DOHH2 (cell line): ENCODE measurements around the gene NFIA.

Experiments used
- H3F3A ChIP-seq: fragments of 200-600 bp; sonication (generic), shearing (Covaris generic); 2 replicates; pipeline ENCODE4 v1.6.0; 2016; ENCODE audit warnings: antibody characterized with exemption, mild to moderate bottlenecking; ENCODE audit not compliant: control insufficient read depth, insufficient read depth
- H3K27ac ChIP-seq: fragments of 200-600 bp; sonication (generic); 2 replicates; pipeline ENCODE4 v1.5.1; 2014; ENCODE audit warnings: low read depth, mild to moderate bottlenecking, low read length, moderate library complexity
- H3K27me3 ChIP-seq: fragments of 200-600 bp; sonication (generic); 2 replicates; pipeline ENCODE4 v1.6.1; 2014; ENCODE audit warnings: mild to moderate bottlenecking, low read length, mixed read lengths; ENCODE audit not compliant: control insufficient read depth
- H3K36me3 ChIP-seq: fragments of 200-600 bp; sonication (generic); 2 replicates; pipeline ENCODE4 v1.6.1; 2014; ENCODE audit warnings: mild to moderate bottlenecking, low read length, moderate library complexity, mixed read lengths; ENCODE audit not compliant: control insufficient read depth
- H3K4me1 ChIP-seq: fragments of 200-600 bp; sonication (generic); 2 replicates; pipeline ENCODE4 v1.6.1; 2014; ENCODE audit warnings: mild to moderate bottlenecking, low read length, mixed read lengths; ENCODE audit not compliant: control insufficient read depth
- H3K4me2 ChIP-seq: fragments of 200-600 bp; sonication (generic); 2 replicates; pipeline ENCODE4 v1.6.0; 2014; ENCODE audit warnings: mild to moderate bottlenecking, low read length, moderate library complexity
- H3K4me3 ChIP-seq: fragments of 200-600 bp; sonication (generic); 2 replicates; pipeline ENCODE4 v1.5.1; 2014; ENCODE audit warnings: mild to moderate bottlenecking, low read length, mixed read lengths
- H3K79me2 ChIP-seq: fragments of 200-600 bp; sonication (generic); 2 replicates; pipeline ENCODE4 v1.6.1; 2014; ENCODE audit warnings: mild to moderate bottlenecking, low read length, mixed read lengths; ENCODE audit not compliant: control insufficient read depth
- H3K9me2 ChIP-seq: fragments of 200-600 bp; sonication (generic); replicated peaks from 2 replicates; pipeline ENCODE4 v1.6.1; 2014; ENCODE audit warnings: mild to moderate bottlenecking, low read length, mixed read lengths; ENCODE audit not compliant: control insufficient read depth
- H3K9me3 ChIP-seq: fragments of 200-600 bp; sonication (generic); 2 replicates; pipeline ENCODE4 v1.6.1; 2014; ENCODE audit warnings: antibody characterized with exemption, low read length, mixed read lengths; ENCODE audit not compliant: control insufficient read depth, insufficient read depth
- H4K20me1 ChIP-seq: fragments of 200-600 bp; sonication (generic); 2 replicates; pipeline ENCODE4 v1.6.0; 2014; ENCODE audit warnings: low read depth, mild to moderate bottlenecking, antibody characterized with exemption, low read length, moderate library complexity; ENCODE audit not compliant: control insufficient read depth, insufficient read depth
- CTCF ChIP-seq: fragments of 200-600 bp; sonication (generic); IDR thresholded peaks from one replicate; pipeline ENCODE4 v1.5.1; 2014; ENCODE audit warnings: antibody characterized with exemption, mild to moderate bottlenecking, low read depth, low read length; ENCODE audit not compliant: poor library complexity, severe bottlenecking
- EZH2phosphoT487 ChIP-seq: fragments of 200-600 bp; sonication (generic); IDR thresholded peaks from 2 replicates; pipeline ENCODE4 v1.6.1; 2017; ENCODE audit warnings: borderline replicate concordance, mild to moderate bottlenecking, antibody characterized with exemption, low read length, moderate library complexity, mixed read lengths

The NFIA gene

GRCh38 chr1:61395146-61395800 lies 312.9 kb downstream of the NFIA start:
- Histone ChIP-seq H3F3A (no peaks in the 10 kb centered on the region), H4K20me1 (no peaks in the 10 kb centered on the region), H3K4me1 (no peaks in the 10 kb centered on the region), H3K9me3 (no peaks in the 10 kb centered on the region), H3K9me2 (no peaks in the 10 kb centered on the region), H3K79me2 (no peaks in the 10 kb centered on the region), H3K27me3 (no peaks in the 10 kb centered on the region), H3K27ac (no peak overlapping the region), H3K4me3 (no peak overlapping the region), H3K4me2 (no peak overlapping the region), H3K36me3 (no peaks in the 10 kb centered on the region)
- no peak for TF ChIP-seq CTCF
- TF ChIP-seq EZH2phosphoT487: no peak

GRCh38 chr1:61397495-61397894 lies 315.1 kb downstream of the NFIA start:
- Histone ChIP-seq H3K79me2 (no peaks in the 10 kb centered on the region), H3K9me3 (no peaks in the 10 kb centered on the region), H3K4me1 (no peaks in the 10 kb centered on the region), H3K27ac (no peak overlapping the region), H3K27me3 (no peaks in the 10 kb centered on the region), H3F3A (no peaks in the 10 kb centered on the region), H3K9me2 (no peaks in the 10 kb centered on the region), H3K36me3 (no peaks in the 10 kb centered on the region), H3K4me3 (no peak overlapping the region), H3K4me2 (no peak overlapping the region), H4K20me1 (no peaks in the 10 kb centered on the region)
- TF ChIP-seq CTCF: no peak
- no peak for TF ChIP-seq EZH2phosphoT487

GRCh38 chr1:61397935-61398334 lies 315.6 kb downstream of the NFIA start:
- no peaks in the 10 kb centered on the region for H3K4me1 ChIP-seq
- no peaks in the 10 kb centered on the region for H3K9me3 ChIP-seq
- no peaks in the 10 kb centered on the region for H3K36me3 ChIP-seq
- TF ChIP-seq CTCF (no peak), EZH2phosphoT487 (no peak)
- no peak overlapping the region for H3K4me2 ChIP-seq
- no peaks in the 10 kb centered on the region for H3K79me2 ChIP-seq
- no peaks in the 10 kb centered on the region for H4K20me1 ChIP-seq
- H3K27ac ChIP-seq: no peak overlapping the region
- no peaks in the 10 kb centered on the region for H3K9me2 ChIP-seq
- H3K27me3 ChIP-seq: no peaks in the 10 kb centered on the region
- no peak overlapping the region for H3K4me3 ChIP-seq
- no peaks in the 10 kb centered on the region for H3F3A ChIP-seq
